HG02981 (cell line): ENCODE measurements around the gene CHPT1.
A peak's percentile ranks its signal among the peaks of the same experiment; 100 is the strongest.
"Not testable (repeated sequence)": the region's sequence is repeated elsewhere in the genome, so short reads cannot be mapped to it uniquely, and the experiment has no call there.

Experiments used
- ATAC-seq: cut with Tn5 transposase; IDR thresholded peaks from one replicate; pipeline ENCODE4 v1.9.1; 2021; ENCODE audit warnings: mild to moderate bottlenecking, moderate library complexity; ENCODE audit not compliant: unreplicated experiment

CHPT1 gene

GRCh38 chr12:101697197-101697929 is at the start of gene CHPT1:
Gene CHPT1 (plus strand): TSS chr12:101697640. CDS start chr12:101697862, 222 bp downstream.
- ATAC-seq: peak; percentile 59

DNA sequence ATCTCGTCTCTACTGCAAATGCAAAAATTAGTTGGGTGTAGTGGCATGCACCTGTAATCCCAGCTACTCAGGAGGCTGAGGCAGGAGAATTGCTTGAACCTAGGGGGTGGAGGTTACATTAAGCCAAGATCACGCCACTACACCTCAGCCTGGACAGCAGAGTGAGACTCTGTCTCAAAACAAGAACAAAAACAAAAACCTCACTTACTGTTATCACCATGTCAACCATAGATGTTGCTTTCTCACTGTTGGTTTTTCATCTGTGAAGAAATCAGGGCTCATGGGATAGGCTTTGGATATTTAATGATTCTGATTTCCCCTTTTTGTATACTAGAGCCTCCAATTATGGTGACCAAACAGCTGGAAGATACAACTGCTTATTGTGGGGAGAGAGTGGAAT is 49.7 kb upstream of the CHPT1 start:
- no peak for ATAC-seq

DNA sequence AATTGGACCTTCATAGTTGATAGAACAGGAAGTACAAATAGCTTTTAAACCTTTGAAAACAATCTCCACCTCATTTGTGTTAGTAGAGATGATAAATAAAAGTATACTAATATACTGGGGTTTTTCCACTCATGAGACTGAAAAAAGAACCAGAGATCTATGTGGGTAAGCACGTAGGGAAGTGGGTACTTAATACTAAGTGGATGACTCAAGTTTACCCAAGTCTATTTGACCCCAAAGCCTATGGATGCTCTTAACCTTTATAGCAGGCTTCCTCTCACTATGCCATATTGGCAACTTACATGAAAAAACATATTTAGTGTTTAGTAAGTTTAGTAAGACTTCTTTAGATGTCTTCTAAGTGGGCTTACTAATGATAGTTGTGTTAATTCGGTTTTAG is 49.2 kb upstream of the CHPT1 start:
- no peak for ATAC-seq

GRCh38 chr12:101650346-101651117 is 46.9 kb upstream of the CHPT1 start:
- ATAC-seq: no peak

DNA sequence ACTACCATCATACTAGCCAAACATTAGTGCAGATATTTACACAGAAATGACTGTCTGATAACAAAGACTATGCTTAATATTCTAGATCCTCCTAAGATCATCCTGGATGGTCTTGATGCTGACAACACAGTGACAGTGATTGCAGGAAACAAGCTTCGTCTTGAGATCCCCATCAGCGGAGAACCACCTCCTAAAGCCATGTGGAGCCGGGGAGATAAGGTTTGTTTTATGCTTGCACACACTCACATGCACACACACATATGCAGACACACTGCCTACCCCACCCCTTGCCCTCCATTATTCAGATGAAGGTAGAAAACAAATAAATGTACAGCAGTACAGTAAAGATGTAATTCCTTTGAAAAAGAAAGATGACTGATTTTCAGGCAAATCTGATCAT is 44.4 kb upstream of the CHPT1 start:
- no peak for ATAC-seq

- ATAC-seq: no peak
Measured at GRCh38 chr12:101653503-101653902, 43.9 kb upstream of the CHPT1 start.

GRCh38 chr12:101654442-101654841 is 43.0 kb upstream of the CHPT1 start:
- ATAC-seq: no peak

GRCh38 chr12:101655393-101655792 is 42.0 kb upstream of the CHPT1 start:
- ATAC-seq: no peak

GRCh38 chr12:101660662-101661061 is 36.8 kb upstream of the CHPT1 start:
- ATAC-seq: not testable (repeated sequence)

DNA sequence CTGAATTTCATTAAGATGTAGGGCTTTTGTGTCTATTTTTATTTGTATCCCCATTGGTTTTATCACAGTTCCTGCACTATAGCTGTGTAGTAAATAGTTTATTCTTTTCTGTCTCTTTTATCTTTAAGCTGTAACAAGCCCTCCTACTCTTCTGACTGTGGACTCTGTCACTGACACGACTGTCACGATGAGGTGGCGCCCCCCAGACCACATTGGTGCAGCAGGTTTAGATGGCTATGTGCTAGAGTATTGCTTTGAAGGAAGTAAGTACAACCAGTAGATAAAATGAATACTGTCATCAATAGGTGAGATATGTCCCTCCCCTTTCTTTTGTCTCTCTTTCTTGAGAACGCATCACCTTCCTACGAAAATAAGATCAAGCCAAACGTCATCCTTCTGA is 34.1 kb upstream of the CHPT1 start:
- ATAC-seq: no peak

GRCh38 chr12:101664992-101665391 is 32.4 kb upstream of the CHPT1 start:
- ATAC-seq: no peak

GRCh38 chr12:101666052-101666728 is 31.2 kb upstream of the CHPT1 start:
- no peak for ATAC-seq

DNA sequence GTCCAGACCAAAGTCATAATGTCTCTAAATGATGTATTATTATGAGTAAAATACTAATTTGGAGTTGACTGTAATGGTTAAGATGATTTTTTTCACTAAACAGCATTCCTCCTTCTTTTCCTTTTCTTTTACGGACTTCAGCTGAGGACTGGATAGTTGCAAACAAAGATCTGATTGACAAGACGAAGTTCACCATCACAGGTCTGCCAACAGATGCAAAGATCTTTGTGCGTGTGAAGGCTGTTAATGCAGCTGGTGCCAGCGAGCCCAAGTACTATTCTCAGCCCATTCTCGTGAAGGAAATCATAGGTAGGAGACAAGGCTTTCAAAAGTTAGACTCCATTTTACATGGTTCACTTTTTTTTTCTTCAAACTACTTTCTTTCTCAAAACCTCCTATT is 29.8 kb upstream of the CHPT1 start:
- no peak for ATAC-seq

DNA sequence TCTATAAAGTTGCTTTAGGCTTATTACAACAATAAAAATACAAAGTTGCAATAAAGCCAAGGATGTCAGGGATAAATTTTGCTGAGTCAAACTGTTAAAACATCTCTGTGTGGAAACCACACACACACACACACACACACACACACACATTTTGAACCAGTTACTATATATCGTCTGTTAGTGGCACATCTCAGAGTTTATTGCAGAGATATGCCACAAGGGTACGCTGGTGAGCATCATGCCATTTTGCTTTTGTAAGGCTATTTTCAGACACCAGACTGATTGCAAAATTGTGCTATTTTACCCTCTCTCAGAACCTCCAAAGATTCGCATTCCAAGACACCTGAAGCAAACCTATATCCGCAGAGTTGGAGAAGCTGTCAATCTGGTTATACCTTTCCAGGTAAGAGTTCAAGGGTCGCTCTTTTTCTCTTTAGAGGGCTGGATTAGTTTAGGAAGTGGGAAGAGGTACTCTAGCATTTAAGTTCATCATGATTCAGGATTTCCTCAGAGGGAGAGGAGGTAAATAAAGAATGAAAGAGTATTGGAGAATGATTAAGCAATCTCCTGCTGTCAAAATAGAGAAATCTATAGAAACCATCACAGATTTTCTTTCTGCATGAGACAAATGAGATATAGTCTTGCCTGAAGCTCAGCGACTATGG is 27.3 kb upstream of the CHPT1 start:
- no peak for ATAC-seq

- peak; percentile 82 for ATAC-seq
Measured at GRCh38 chr12:101671157-101671791, 26.2 kb upstream of the CHPT1 start.

DNA sequence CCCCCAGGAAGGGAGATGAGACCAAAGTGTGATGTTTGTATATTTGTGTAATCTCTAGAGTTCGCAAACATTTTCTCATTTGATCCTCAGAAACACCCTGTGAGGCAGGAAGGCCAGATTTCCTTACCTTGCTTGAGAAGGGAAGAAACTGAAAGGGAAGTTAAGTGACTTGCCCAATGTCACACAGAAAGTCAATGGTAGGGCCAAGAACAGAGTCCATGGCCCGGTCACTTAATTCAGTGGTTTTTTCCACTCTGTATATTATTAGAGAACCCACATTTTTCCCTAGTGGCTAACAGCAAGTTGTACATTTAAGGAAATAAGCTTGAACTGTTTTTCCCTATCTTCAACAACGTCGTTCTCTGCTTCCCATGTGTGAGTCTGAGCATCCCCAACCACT is 25.6 kb upstream of the CHPT1 start:
- ATAC-seq: peak; percentile 7

DNA sequence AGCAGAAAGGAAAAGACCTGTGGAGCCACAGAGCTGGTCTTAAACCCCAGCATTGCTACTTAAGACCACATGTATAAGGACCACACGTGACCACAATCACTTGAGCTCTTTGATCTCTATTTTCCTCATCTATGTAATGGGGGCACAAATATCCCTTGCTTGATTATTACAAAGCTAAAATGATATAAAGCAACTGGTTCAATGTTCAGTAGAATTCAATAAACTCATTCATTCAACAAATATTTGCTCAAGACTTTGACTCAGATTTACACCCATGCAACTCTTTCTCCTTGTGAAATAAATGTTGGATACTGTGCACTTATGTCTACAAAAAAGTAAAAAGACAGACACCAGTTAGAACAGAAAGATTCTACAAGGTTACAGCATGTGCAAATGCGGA is 21.9 kb upstream of the CHPT1 start:
- no peak for ATAC-seq

DNA sequence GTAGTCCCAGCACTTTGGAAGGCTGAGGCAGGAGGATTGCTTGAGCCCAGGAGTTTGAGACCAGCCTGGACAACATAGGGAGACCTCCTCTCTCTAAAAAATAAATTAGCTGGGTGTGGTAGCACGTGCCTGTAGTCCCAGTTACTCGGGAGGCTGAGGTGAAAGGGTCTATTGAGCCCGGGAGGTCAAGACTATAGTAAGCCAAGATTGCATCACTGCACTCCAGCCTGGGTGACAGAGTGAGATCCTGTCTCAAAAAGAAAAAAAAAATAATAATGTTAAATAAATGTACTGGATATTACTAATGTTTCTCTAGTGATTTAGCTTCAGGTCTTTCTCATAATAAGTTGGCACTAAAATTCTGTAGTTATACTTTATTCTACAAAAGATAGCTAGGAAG is 20.9 kb upstream of the CHPT1 start:
- not testable (repeated sequence) for ATAC-seq

DNA sequence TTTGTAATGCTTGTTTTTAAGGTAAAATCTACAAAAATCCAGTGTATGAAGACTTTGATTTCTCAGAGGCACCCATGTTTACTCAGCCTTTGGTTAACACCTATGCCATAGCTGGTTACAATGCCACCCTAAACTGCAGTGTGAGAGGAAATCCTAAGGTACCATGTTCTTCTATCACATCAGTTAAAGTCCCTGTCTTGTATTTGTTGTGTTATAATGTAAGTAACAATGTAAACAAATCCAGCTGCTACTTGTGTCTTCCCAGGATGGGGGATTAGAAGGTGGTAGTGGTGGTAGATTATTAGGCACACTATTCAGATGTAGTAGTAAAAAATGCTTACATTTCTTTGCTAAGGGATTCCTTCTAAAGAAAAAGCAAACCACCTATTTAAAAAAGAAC is 19.4 kb upstream of the CHPT1 start:
- no peak for ATAC-seq

- ATAC-seq: no peak
Measured at GRCh38 chr12:101680240-101680639, 17.2 kb upstream of the CHPT1 start.

GRCh38 chr12:101680647-101681046 is 16.8 kb upstream of the CHPT1 start:
- no peak for ATAC-seq
